LNCaP clone FGC (cell line): ENCODE measurements around the gene ZFYVE26.
A peak's percentile ranks its signal among the peaks of the same experiment; 100 is the strongest.

Source experiments
- DNase-seq: peaks from one replicate; pipeline ENCODE4 v3.0.0-alpha.2; 2011; ENCODE audit warnings: low read depth
- H3K4me3 ChIP-seq: 2 replicates; pipeline ENCODE4 v1.5.1; 2011; ENCODE audit warnings: mild to moderate bottlenecking, low read depth, low read length, control low read depth
- TF ChIP-seq, protein P1 (sequence below): IDR thresholded peaks from 2 replicates; pipeline ENCODE4 v1.5.1; 2012; ENCODE audit warnings: mild to moderate bottlenecking; ENCODE audit not compliant: control insufficient read depth, insufficient read depth; ENCODE audit errors: extremely low read depth

The ZFYVE26 gene

GRCh38 chr14:67768219-67768618 lies 48.2 kb downstream of the ZFYVE26 start:
- no peak overlapping the region for H3K4me3 ChIP-seq
- TF ChIP-seq, protein P1, sequence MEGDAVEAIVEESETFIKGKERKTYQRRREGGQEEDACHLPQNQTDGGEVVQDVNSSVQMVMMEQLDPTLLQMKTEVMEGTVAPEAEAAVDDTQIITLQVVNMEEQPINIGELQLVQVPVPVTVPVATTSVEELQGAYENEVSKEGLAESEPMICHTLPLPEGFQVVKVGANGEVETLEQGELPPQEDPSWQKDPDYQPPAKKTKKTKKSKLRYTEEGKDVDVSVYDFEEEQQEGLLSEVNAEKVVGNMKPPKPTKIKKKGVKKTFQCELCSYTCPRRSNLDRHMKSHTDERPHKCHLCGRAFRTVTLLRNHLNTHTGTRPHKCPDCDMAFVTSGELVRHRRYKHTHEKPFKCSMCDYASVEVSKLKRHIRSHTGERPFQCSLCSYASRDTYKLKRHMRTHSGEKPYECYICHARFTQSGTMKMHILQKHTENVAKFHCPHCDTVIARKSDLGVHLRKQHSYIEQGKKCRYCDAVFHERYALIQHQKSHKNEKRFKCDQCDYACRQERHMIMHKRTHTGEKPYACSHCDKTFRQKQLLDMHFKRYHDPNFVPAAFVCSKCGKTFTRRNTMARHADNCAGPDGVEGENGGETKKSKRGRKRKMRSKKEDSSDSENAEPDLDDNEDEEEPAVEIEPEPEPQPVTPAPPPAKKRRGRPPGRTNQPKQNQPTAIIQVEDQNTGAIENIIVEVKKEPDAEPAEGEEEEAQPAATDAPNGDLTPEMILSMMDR: no peak
- peak; percentile 61 for DNase-seq

- H3K4me3 ChIP-seq: no peak overlapping the region
- TF ChIP-seq, protein P1: no peak
- DNase-seq: no peak
Observed at GRCh38 chr14:67766035-67766680, 50.2 kb downstream of the ZFYVE26 start.

- H3K4me3 ChIP-seq: no peak overlapping the region
- DNase-seq: peak; percentile 25
- TF ChIP-seq, protein P1: no peak
Observed at GRCh38 chr14:67765192-67765834, 51.1 kb downstream of the ZFYVE26 start.

GRCh38 chr14:67764496-67764895 lies 51.9 kb downstream of the ZFYVE26 start:
- DNase-seq: no peak
- no peak overlapping the region for H3K4me3 ChIP-seq
- TF ChIP-seq, protein P1: no peak

- TF ChIP-seq, protein P1: no peak
- DNase-seq: peak; percentile 13
Observed at GRCh38 chr14:67763158-67763822, 53.1 kb downstream of the ZFYVE26 start.

DNA sequence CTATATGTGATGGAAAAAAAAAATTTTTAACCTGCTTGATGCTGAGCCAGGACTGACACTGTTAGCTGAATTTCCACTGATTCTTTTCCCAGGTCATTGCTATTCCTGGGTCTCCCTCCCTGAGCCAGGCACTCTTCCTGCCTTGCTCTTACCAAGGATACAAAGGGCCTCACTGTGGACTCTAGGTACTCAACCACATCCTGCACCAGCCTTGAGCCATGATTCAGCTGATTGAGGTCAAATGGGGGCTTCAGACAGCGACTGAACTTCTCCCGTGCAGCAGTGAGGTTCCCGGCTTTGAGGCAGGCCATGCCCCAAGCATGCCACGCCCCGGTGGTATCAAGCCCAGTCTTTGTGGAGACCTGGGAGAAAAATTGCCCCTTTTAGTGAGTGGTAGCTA lies 54.3 kb downstream of the ZFYVE26 start:
- H3K4me3 ChIP-seq: no peak overlapping the region
- no peak for DNase-seq
- TF ChIP-seq, protein P1: no peak

More at GRCh38 chr14:67763158-67763822, 53.1 kb downstream of the ZFYVE26 start:
- H3K4me3 ChIP-seq: no peak overlapping the region
